Measurements from ENCODE around the gene TCEAL7. TPM values are rescaled to one million over a fixed set of nuclear protein-coding genes. Genes with fewer than 3 reads are reported as not detected.

Gene TCEAL7
- total RNA-seq, 1 donor from 2014 or later, result 3.2 TPM

DNA sequence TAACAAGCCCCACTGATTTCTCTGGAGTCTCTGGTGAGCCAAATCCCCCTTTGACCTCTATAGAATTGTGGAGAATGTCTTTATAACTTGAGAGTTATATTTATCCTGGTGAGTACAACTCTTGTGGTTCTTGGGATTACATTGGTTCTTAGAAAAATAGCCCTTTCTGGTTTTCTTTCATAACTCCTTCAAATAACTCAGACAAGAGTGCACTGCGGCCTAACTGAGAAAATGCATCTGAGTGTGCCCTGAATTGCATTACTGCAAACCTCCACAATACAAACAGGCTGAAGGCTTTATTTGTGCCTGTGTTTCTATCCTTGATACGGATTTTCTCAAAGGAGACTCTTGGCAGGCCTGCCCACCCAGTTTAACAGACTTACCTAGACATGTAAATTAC, 49.0 kb downstream of the TCEAL7 start:
- no peak overlapping the region for H3K27ac ChIP-seq
- TF ChIP-seq, protein P1, sequence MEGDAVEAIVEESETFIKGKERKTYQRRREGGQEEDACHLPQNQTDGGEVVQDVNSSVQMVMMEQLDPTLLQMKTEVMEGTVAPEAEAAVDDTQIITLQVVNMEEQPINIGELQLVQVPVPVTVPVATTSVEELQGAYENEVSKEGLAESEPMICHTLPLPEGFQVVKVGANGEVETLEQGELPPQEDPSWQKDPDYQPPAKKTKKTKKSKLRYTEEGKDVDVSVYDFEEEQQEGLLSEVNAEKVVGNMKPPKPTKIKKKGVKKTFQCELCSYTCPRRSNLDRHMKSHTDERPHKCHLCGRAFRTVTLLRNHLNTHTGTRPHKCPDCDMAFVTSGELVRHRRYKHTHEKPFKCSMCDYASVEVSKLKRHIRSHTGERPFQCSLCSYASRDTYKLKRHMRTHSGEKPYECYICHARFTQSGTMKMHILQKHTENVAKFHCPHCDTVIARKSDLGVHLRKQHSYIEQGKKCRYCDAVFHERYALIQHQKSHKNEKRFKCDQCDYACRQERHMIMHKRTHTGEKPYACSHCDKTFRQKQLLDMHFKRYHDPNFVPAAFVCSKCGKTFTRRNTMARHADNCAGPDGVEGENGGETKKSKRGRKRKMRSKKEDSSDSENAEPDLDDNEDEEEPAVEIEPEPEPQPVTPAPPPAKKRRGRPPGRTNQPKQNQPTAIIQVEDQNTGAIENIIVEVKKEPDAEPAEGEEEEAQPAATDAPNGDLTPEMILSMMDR (IDR thresholded peaks at IDR 0.05), result no peak
- no peak for ATAC-seq
- H3K4me1 ChIP-seq, result no peaks in the 10 kb centered on the region
- no peak for DNase-seq
- H3K4me3 ChIP-seq, result no peak overlapping the region
- no peaks in the 10 kb centered on the region for H3K9me3 ChIP-seq
- intact Hi-C loops (cut with DNase I), result no loop called here
- no peaks in the 10 kb centered on the region for H3K36me3 ChIP-seq
- H3K27me3 ChIP-seq (ENCODE audit: low read depth), result no peaks in the 10 kb centered on the region

Other genes with a start within 250 kb of the TCEAL7 start
- 13.5 TPM for gene NXF3, start 237.1 kb upstream of the TCEAL7 start, total RNA-seq
- 37.3 TPM for gene BEX4, start 115.1 kb upstream of the TCEAL7 start, total RNA-seq
- gene TCEAL8, start 75.1 kb upstream of the TCEAL7 start, total RNA-seq, result 41.5 TPM
- gene TCEAL5, start 53.5 kb upstream of the TCEAL7 start, total RNA-seq, result not detected
- 14.3 TPM for gene BEX2, start 19.2 kb upstream of the TCEAL7 start, total RNA-seq
- gene TCEAL9, start 26.3 kb downstream of the TCEAL7 start, total RNA-seq, result 34.6 TPM
- gene BEX3, start 46.3 kb downstream of the TCEAL7 start, total RNA-seq, result 93.9 TPM
- 0.53 TPM for gene RAB40A, start 189.2 kb downstream of the TCEAL7 start, total RNA-seq